ENCODE results near the gene UBE2M.
A peak's percentile ranks its signal among the peaks of the same experiment; 100 is the strongest.

The UBE2M gene

DNA sequence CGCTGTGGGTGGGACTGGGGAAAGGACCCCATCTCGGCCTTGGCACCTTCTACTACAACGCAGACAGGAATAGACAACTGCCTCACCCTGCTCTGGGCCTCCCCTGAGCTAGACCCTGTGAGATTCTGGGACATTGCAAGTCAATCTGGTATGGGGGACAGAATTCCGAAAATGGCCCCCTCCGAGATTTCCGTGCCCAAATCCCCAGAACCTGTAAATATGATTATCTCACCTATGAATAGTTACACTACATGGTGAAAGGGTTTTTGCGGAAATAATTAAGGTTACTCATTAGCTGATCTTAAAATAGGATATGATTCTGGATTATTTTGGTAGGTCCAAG, 38.2 kb downstream of the UBE2M start:
- H3K9me3 ChIP-seq (ENCODE audit: insufficient read depth, low read depth, low read length), result no peaks in the 10 kb centered on the region
- H3K9ac ChIP-seq (ENCODE audit: low read depth, low read length), result peak overlapping the region; percentile 93; the same call in 1 of the 2 replicates
- H3K4me3 ChIP-seq (ENCODE audit: low read length), result peak overlapping the region; percentile 73
- no peak overlapping the region for H3K27ac ChIP-seq (ENCODE audit: low read length)
- no peaks in the 10 kb centered on the region for H3K27me3 ChIP-seq (ENCODE audit: insufficient read depth, low read length)
- peaks cover 4% of the 10 kb centered on the region; the same call in 1 of the 2 replicates for H3K36me3 ChIP-seq (ENCODE audit: insufficient read depth, low read depth, low read length)
- H3K4me1 ChIP-seq (ENCODE audit: insufficient read depth, low read length), result peaks cover 26% of the 10 kb centered on the region; the same call in 1 of the 2 replicates

DNA sequence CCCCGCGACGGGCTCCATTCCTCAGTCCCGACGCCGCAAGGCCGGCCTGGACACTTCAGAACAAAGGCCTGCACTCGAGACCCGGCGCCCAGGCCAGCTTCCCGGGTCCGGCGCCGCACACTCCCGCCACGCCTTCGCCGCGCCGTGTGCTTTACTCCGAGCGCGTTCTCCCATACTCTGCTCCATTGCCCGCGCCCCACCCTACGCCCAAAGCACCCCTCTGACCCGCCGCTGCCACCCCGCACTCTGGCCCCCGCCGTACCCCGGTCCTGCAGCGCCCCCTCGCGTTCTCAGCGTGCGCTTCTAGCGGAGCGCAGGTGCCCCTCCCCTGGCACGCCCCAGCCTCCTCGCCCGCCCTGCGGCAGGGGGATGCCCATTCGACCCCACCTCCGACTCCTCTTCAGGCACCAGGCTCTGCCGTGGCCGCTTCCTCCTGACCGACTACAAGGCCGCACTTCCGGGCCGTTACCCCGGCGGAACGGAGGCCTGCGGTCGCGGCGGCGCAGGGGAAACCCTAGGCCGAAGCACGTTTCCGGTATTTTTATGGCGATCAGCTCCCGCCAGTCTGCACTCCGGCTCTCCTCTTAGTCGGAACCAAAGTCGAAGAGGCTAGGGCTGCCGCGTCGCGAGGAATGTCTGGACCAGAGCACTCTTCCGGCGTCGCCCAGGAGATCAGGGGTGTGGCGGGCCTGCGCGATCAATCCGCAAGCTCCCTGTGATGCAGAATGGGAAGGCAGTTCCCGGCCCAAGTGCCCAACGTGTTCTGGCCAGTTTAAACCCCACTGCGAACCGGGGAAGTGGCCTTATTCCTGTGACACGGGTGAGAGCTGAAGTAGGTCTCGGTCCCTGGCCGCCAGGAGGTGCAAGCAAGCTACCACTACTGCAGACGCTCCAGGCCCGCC, 38.8 kb downstream of the UBE2M start, which contains the start of gene ZBTB45:
TSS of gene ZBTB45 (minus strand) at position 456 of the 902 bp plus-strand sequence. CDS start 2,137 bp downstream, outside the sequence.
- peaks cover 27% of the 10 kb centered on the region; the same call in 1 of the 2 replicates for H3K4me1 ChIP-seq (ENCODE audit: insufficient read depth, low read length)
- H3K9ac ChIP-seq (ENCODE audit: low read depth, low read length), result peak within 1 kb of the TSS; percentile 93
- no peaks in the 10 kb centered on the region for H3K9me3 ChIP-seq (ENCODE audit: insufficient read depth, low read depth, low read length)
- peaks cover 4% of the 10 kb centered on the region; the same call in 1 of the 2 replicates for H3K36me3 ChIP-seq (ENCODE audit: insufficient read depth, low read depth, low read length)
- no peaks in the 10 kb centered on the region for H3K27me3 ChIP-seq (ENCODE audit: insufficient read depth, low read length)
- peak within 1 kb of the TSS; percentile 74 for H3K27ac ChIP-seq (ENCODE audit: low read length)
- peak within 1 kb of the TSS; percentile 73 for H3K4me3 ChIP-seq (ENCODE audit: low read length)

DNA sequence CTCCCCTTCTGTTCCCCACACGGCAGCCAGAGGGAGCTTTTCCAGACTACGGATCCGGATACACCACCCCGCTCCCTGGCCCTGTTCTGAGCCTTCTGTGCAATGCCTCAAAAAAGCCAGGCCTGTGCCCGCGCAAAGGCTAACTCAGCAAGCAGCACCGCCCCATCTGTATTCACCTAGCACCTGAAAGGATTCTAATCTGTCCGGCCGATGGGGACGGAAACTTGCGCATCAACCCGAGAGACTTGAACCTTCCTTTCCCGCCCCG, 39.4 kb downstream of the UBE2M start:
- H3K36me3 ChIP-seq (ENCODE audit: insufficient read depth, low read depth, low read length), result peaks cover 4% of the 10 kb centered on the region; the same call in 1 of the 2 replicates
- no peaks in the 10 kb centered on the region for H3K9me3 ChIP-seq (ENCODE audit: insufficient read depth, low read depth, low read length)
- H3K27ac ChIP-seq (ENCODE audit: low read length), result peak overlapping the region; percentile 74
- H3K4me3 ChIP-seq (ENCODE audit: low read length), result peak overlapping the region; percentile 73
- H3K27me3 ChIP-seq (ENCODE audit: insufficient read depth, low read length), result no peaks in the 10 kb centered on the region
- H3K4me1 ChIP-seq (ENCODE audit: insufficient read depth, low read length), result peaks cover 30% of the 10 kb centered on the region; the same call in 1 of the 2 replicates
- H3K9ac ChIP-seq (ENCODE audit: low read depth, low read length), result peak overlapping the region; percentile 93

DNA sequence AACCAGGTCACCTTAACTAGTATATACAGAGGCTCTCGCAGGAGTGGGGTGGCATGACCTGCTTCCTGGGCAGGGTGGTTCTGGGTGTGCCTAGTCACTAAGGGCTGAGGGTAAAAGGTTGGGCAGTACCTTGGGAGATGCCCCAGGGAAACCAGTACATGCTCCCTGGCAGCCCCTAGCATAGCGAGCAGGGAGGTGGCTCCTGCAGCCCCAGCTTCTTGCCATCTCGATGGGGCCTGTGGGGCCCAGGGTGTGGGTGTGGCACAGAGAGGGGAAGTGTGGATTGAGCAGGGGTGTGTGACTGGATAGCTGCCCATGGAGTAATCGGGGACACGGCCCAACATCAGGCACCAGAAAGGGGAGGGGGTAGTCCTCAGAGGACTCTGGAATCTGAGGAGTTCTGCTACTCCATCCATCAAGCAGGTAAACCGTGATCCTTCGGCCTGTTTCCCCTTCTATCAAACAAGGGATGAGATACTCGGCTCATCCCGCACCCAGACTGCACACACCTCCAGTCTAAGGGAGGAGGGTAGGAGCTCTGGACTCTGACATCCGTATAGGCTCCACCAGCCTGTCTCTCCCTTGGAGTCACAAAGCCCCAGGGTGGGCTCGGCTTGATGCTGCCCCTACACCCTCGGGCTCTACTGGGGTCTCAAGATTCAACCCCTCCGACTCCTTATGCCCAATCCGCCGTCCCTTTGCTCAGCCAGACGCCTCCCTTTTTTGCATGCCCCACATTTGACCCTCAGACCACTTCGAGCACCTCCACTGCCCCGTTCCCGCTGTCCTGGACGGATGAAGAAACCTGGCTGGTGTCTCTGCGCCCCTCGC, 39.9 kb downstream of the UBE2M start:
- Histone ChIP-seq H3K36me3 (ENCODE audit: insufficient read depth, low read depth, low read length) (peaks cover 4% of the 10 kb centered on the region; the same call in 1 of the 2 replicates), H3K27ac (ENCODE audit: low read length) (peak overlapping the region; percentile 4), H3K4me1 (ENCODE audit: insufficient read depth, low read length) (peaks cover 30% of the 10 kb centered on the region; the same call in 1 of the 2 replicates), H3K4me3 (ENCODE audit: low read length) (peak overlapping the region; percentile 73), H3K9me3 (ENCODE audit: insufficient read depth, low read depth, low read length) (no peaks in the 10 kb centered on the region), H3K27me3 (ENCODE audit: insufficient read depth, low read length) (no peaks in the 10 kb centered on the region), H3K9ac (ENCODE audit: low read depth, low read length) (peak overlapping the region; percentile 93)

DNA sequence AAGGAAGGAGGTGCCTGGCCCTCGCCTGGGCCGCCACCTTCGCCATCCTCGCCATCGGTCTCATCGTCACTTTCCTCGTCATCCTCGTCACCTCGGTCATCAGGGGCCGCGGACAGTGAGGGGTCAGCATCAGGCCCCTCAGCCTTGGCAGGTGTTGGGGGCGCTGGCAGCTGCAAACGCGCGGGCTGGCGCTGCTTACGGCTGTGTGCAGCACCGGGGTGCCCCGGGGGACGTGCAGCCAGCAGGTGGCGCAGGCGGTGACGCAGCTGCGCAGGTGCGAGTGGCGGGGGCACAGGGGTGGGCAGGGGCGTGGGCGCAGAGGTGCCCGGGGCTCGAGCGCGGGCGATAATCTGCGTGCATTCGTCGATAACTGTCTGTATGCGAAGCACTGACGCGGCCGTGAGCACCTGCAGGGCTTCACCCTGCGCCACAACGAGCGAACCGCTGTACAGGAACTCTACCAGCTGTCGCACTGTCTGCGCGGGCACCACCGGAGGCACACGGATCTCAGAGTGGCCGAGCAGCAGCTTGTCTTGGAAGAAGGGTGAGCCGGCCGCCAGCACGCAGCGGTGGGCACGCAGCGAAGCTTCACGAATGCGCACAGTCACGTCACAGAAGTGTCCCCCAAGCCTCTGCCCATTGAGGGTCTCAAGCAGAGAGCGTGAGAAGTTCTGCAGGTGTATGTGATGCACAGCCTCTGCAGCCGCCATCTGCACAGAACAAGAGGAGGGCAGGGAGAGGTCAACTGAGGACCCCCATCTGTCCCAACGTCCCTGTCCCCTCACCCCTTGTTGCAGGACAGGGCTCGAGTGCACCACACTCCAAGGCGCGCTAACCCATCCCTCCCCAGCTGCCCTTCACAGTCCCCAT, 41.2 kb downstream of the UBE2M start:
- H3K27ac ChIP-seq (ENCODE audit: low read length), result no peak overlapping the region
- peaks cover 27% of the 10 kb centered on the region; the same call in 1 of the 2 replicates for H3K4me1 ChIP-seq (ENCODE audit: insufficient read depth, low read length)
- H3K36me3 ChIP-seq (ENCODE audit: insufficient read depth, low read depth, low read length), result peaks cover 4% of the 10 kb centered on the region; the same call in 1 of the 2 replicates
- H3K9me3 ChIP-seq (ENCODE audit: insufficient read depth, low read depth, low read length), result no peaks in the 10 kb centered on the region
- H3K27me3 ChIP-seq (ENCODE audit: insufficient read depth, low read length), result no peaks in the 10 kb centered on the region
- H3K9ac ChIP-seq (ENCODE audit: low read depth, low read length), result no peak overlapping the region
- H3K4me3 ChIP-seq (ENCODE audit: low read length), result no peak overlapping the region

DNA sequence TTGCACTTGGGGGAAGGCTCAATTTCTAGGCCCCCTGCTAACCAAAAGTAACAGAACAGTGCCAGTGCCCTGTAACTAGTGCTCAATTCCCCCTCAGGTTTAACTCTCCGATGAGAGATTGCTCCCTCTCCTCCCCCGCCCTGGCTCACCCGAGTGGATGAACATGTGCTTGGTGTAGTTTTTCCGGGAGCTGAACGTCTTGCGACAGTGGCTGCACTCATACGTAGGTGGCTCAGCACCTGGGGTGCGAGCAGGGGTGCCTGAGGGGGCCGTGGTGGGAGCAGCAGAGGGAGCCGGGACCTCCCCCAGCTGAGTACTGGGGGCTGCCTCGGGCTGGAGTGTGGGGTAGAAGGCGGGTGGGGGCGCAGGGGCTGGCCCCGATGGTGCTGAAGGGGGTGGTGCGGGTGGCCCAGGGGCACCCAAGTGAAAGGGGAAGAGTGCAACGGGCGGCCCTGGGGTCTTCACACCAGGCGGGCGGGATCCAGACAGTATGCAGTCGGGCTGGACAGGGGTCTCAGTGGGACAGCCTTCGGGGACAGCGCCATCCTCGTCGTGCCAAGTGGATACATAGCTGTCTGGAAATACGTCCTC, 42.1 kb downstream of the UBE2M start:
- peak overlapping the region; percentile 44; the same call in 1 of the 2 replicates for H3K4me3 ChIP-seq (ENCODE audit: low read length)
- peaks cover 4% of the 10 kb centered on the region; the same call in 1 of the 2 replicates for H3K36me3 ChIP-seq (ENCODE audit: insufficient read depth, low read depth, low read length)
- H3K9me3 ChIP-seq (ENCODE audit: insufficient read depth, low read depth, low read length), result no peaks in the 10 kb centered on the region
- H3K27me3 ChIP-seq (ENCODE audit: insufficient read depth, low read length), result no peaks in the 10 kb centered on the region
- peak overlapping the region; percentile 13; the same call in 1 of the 2 replicates for H3K9ac ChIP-seq (ENCODE audit: low read depth, low read length)
- H3K4me1 ChIP-seq (ENCODE audit: insufficient read depth, low read length), result peaks cover 27% of the 10 kb centered on the region; the same call in 1 of the 2 replicates
- H3K27ac ChIP-seq (ENCODE audit: low read length), result peak overlapping the region; percentile 79

DNA sequence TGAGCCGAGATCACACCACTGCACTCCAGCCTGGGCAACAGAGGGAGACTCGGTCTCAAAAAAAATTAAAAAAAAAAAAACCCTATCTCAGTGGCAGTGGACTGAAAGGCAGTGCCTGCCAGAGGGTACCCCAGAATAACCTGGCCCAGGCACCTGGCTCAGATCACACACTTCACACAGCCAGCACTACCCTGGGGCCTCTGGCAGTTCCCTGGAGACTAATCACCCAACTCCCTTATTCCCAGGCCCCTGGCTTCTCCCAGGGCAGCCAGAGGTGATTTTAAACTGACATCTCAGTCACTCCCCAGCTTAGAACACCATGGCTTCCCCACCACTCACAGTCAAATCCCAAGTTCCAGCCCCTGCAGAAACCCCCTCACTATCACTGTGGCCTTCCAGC, 43.2 kb downstream of the UBE2M start:
- Histone ChIP-seq H3K4me1 (ENCODE audit: insufficient read depth, low read length) (peaks cover 23% of the 10 kb centered on the region; the same call in 1 of the 2 replicates), H3K4me3 (ENCODE audit: low read length) (peak overlapping the region; percentile 44; the same call in 1 of the 2 replicates), H3K27me3 (ENCODE audit: insufficient read depth, low read length) (no peaks in the 10 kb centered on the region), H3K36me3 (ENCODE audit: insufficient read depth, low read depth, low read length) (peaks cover 4% of the 10 kb centered on the region; the same call in 1 of the 2 replicates), H3K9ac (ENCODE audit: low read depth, low read length) (peak overlapping the region; percentile 13; the same call in 1 of the 2 replicates), H3K27ac (ENCODE audit: low read length) (peak overlapping the region; percentile 79), H3K9me3 (ENCODE audit: insufficient read depth, low read depth, low read length) (no peaks in the 10 kb centered on the region)

DNA sequence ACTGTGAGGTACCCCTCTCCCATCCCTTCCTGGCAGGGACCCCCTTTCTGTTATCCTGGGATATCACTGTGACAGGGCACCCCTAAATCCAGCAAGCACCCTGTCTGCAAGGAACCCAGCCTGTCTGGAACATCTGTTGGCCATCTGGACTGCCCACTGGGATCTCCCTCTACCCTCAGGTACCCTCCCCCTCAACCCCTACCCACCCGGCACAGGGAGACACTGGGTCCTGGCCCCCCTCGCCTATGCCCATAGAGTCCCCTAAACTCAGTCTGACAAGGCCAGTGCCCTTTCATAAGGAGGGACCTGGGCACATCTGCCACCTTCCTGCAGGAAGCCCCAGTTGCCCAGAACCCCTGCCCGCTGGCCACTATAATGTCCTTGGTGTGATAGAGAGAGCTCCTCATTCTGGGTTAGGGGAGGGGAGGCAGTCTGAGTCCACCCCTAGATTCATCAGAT, 43.8 kb downstream of the UBE2M start:
- H3K36me3 ChIP-seq (ENCODE audit: insufficient read depth, low read depth, low read length), result peaks cover 4% of the 10 kb centered on the region; the same call in 1 of the 2 replicates
- H3K4me1 ChIP-seq (ENCODE audit: insufficient read depth, low read length), result peaks cover 22% of the 10 kb centered on the region; the same call in 1 of the 2 replicates
- no peaks in the 10 kb centered on the region for H3K27me3 ChIP-seq (ENCODE audit: insufficient read depth, low read length)
- H3K4me3 ChIP-seq (ENCODE audit: low read length), result peak overlapping the region; percentile 79
- no peaks in the 10 kb centered on the region for H3K9me3 ChIP-seq (ENCODE audit: insufficient read depth, low read depth, low read length)
- H3K27ac ChIP-seq (ENCODE audit: low read length), result no peak overlapping the region
- H3K9ac ChIP-seq (ENCODE audit: low read depth, low read length), result peak overlapping the region; percentile 87; the same call in 1 of the 2 replicates

DNA sequence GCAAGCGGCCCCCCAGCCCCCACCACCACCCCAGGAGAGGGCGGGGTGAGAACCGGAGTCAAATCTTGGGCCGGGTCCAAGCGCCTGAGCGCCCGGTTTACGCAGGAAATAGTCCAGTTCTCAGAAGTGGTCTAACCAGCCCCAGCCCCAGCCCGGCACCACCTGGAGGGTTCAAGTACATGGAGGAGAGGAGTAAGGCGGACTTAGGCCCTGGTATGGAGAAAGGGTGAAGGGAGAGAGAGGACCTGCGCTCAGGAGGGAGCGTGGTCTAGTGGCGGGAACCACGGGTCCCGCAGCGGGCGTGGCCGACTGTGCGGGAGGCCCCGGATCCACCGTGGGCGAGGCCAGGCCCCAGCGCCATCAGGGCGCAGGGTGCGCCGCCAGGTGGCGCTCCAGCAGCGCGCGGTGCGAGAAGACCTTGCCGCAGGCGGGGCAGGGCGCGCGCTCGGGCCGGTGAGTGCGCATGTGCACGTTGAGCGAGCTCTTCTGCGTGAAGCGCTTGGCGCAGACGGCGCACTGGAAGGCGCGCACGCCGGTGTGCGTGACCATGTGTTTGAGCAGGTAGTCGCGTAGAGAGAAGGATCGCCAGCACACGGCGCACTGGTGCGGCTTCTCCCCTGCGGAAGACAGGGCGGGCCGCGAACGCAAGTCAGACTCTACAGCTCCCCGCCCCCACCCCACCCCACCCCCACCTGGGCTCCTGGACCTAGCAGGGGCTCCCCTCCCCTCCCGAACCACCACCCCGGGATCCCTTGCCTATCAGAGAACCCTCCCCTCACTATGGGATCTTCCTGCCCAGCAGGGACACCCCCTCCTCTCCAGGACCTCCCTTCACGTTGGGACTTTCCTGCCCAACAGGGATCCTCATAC, 44.5 kb downstream of the UBE2M start:
- peak overlapping the region; percentile 79 for H3K4me3 ChIP-seq (ENCODE audit: low read length)
- peak overlapping the region; percentile 87; the same call in 1 of the 2 replicates for H3K9ac ChIP-seq (ENCODE audit: low read depth, low read length)
- H3K4me1 ChIP-seq (ENCODE audit: insufficient read depth, low read length), result peaks cover 22% of the 10 kb centered on the region; the same call in 1 of the 2 replicates
- H3K27me3 ChIP-seq (ENCODE audit: insufficient read depth, low read length), result no peaks in the 10 kb centered on the region
- no peaks in the 10 kb centered on the region for H3K9me3 ChIP-seq (ENCODE audit: insufficient read depth, low read depth, low read length)
- H3K36me3 ChIP-seq (ENCODE audit: insufficient read depth, low read depth, low read length), result peaks cover 4% of the 10 kb centered on the region; the same call in 1 of the 2 replicates
- no peak overlapping the region for H3K27ac ChIP-seq (ENCODE audit: low read length)

Measured in iPS-20b (cell line).